Activated CD4-positive, CD25-positive, alpha-beta regulatory T cell treated with anti-CD3 and anti-CD28 coated beads, Interleukin-2, amount 50 U/mL, for 72 hours (primary cell): ENCODE results near the gene ARHGAP29.

ENCODE experiments used
- DNase-seq: peaks from one replicate; pipeline ENCODE4 v3.0.0; 2021

ARHGAP29 gene

DNA sequence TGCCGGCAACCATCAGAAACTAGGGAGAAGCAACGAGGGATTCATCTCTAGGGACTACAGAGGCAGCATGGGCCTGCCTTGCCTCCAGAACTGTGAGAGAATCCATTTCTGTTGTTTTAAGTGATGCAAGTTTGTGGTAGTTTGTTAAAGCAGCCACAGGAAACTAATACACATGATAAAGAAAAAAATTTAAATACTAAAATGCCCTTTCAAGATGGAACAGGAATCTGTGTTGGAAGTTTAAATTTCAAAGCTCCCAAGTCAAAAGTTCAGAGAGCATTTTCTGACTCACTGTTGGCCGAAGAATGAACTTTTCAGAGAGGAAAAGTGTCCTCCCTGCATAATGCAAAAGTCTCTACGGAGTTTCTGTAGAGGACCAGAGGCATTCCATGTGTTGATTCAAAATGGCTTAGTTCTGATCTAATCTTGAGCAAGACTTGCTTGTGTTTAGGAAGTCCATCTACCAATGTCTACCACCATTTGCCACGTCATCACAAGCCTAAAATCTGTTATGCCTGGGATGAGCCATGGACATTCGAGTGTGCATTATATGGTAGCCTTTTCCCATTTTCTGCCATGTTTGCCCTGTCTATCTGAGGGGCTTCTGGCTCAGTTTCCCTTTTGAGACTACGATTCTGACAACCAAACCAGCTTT, 22.4 kb upstream of the ARHGAP29 start:
- DNase-seq = no peak

DNA sequence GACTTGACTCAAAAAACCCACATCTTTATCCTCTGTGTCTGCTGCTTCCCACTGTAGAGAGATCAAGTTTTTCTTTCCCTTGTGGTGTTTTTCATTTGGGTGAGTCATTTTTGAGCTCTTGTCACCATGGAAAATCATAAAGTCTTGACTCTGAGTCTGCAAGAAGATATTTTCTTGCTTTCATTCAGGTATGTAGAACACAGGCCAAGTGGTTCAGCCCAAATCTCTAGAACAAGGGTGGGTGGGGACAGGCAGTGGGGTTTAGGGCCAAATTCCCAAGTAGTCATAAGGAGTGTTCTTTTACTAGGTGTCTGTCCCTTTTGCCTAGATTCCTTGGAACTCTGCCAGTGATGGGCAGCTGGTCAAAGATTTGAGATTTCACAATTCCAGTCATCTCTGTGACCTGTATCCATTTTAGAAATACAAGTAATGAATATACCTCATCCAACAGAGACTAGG, 21.5 kb upstream of the ARHGAP29 start:
- no peak for DNase-seq

DNA sequence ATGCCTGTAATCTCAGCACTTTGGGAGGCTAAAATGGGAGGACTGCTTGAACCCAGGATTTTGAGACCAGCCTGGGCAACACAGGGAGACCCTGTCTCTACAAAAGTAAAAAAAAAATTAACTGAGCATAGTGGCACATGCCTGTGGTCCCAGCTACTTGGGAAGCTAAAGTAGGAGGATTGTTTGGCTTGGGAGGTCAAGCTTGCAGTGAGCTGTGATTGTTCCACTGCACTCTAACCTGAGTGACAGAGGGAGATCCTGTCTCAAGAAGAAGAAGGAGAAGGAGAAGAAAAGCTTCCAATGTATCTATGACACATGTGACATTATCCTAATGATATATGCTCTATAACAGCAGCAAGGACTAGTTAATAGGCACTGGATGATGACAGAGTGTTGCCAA, 20.1 kb upstream of the ARHGAP29 start:
- DNase-seq = no peak

DNA sequence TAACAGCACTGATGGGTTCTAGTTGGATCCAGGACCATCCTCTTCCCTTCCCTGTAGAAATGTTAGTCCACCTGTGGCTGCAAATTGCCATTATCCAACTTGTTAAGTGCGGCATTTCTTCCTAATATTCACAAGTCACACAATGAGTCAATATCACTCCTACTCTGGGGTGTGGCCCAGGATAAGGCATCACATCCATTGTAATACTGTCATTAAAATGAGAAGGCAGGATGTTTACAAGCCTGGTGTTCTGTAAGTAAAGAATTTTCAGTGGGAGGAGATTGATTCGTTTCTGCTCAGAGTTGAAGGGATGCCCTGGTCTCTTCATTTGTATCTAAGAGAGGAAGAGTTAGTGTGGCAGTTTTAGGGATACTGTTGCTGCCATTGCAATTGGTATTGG, 18.1 kb upstream of the ARHGAP29 start:
- no peak for DNase-seq

DNA sequence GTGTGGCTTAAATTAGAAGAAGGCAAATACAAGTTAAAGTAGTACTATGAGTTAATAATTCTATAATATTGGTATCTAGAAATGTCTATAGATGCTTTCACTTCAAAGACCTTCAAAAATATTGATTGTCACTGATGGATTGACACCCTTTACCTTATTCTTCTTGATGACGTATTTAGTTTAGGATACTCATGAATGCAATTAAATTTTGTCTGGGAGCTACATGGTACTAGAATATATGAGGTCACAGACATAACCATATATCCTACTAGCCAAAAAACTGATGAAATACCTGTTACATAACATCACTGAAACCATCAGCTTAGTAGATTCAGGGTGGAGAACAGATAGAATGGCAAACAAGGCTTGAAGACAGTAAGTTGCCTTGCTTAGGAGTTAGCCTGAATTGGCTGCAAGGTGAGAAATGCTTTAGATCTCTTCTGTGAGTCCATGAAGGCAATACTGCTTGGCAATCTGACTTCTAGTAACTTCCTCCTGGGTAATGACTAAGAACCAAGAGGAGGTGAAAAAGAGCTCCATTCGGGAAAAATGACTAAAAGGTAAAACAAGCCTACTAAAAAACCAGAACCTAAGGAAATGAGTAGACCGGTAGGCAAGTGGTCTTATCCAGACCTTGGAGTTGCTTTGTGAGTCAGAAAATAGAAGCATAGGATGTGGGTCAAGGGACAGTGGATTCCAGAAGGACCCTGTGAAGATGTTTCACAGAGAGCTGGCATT, 16.9 kb upstream of the ARHGAP29 start:
- no peak for DNase-seq

DNA sequence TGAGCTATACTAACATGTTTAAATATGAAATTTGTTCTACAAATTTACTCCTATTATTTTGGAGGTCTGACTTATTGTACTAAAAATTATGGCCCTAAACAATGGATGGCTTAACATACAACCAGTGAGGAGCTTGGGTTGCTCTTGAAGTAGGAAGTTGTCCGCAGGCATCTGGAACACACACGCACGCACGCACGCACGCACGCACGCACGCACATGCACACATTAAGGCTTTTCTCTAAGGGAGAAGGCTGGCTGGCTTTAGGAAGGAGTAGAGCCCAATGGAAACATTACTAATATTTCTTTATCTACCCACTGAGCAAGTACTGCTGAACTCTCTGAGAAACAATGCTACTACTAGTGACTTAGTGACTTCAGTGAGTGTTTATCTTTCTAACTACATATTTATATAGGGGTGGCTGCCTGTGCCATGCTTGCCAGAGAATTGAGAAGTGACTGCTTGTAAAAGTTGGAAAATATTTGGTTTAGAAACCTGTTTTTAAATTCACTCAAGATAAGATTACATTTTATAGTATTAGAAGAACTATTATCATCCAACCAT, 16.2 kb upstream of the ARHGAP29 start:
- DNase-seq = no peak

DNA sequence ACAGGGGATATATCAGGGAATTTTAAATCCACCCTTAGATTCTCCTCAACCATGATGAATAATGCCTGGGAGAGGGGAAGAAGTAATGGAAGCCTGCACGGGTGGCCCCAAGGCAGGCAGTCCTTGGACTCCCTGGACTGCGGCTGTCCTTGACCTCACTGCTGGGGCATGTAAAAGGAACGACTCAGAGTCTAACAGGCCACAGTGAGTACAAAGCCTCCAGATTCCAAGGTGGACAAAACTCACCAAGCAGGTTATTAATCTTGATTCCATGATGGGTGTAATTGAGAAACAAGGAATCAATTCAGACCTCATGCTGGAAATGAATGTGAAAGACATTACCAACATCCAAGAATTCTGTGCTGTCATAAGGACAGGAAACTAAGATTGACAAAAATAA, 13.0 kb upstream of the ARHGAP29 start:
- no peak for DNase-seq

DNA sequence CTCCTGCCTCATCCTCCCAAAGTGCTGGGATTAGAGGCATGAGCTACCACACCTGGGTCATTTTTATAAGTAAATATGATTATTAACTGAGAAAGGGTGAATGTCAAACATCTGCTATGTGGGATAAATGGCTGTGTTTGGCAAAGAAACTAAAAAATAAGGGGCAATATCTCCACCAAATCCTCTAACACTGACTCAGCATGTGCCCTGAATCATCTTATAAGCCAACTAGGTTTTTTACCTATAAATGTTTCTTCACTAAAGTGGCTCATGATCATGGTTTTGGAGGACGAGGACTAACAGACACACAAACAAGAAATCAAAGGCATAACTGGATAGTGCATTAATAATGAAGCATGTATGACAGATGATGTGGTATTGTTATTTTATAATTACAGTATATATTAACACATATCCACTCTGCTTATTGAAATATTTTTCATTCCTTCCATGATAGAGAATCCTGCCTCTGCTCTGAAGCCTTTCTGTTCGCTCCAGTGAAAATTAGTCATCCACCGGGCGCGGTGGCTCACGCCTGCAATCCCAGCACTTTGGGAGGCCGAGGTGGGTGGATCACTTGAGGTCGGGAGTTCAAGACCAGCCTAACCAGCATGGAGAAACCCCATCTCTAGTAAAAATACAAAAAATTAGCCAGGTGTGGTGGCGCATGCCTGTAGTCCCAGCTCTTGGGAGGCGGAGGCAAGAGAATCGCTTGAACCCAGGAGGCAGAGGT, 11.7 kb upstream of the ARHGAP29 start:
- no peak for DNase-seq

DNA sequence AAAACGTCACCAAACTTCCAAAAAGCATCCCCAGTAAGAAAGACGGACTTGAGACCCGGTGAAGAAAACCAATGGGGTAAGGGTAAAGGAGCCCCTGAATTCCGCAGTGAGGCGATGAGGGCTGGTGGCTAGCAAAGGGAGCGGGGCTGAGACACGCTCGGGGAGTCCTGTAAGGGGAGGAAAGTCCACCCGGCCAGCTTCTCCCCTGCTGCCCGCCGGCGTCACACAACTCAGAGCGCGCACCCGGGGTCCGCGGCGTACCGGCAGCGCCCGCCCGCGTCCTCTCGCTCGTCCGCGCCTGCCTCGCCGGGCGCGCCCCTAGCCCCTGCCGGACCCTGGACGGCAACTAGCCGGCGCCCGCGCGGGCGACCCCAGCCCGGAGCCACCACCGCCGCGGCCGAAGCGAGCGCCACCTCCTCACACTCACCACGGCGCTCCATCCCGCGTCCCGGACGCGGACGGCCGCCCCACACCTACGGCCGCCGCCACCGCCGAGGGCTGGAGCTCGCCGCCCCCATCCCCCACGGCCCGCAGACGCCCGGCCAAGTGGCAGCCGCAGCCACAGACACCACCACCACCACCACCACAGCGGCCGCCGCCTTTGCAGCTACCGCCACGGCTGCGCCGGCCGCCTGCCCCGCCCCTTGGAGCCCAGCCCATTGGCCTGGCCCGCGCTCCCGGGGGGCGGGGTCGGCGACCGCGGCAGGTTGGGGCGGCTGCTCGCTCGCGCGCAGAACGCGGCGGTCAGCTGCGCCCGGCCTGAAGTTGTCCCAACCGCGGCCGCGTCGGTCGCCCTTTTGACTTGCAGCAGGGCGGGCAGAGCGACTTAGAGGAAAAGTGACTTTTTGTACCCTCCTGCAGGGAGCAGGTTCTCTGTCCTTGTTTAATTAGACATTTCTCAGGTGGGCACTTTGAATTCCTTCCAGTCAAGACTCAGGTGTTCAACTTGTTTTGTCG, 10.0 kb upstream of the ARHGAP29 start:
- DNase-seq = peak; percentile 47

DNA sequence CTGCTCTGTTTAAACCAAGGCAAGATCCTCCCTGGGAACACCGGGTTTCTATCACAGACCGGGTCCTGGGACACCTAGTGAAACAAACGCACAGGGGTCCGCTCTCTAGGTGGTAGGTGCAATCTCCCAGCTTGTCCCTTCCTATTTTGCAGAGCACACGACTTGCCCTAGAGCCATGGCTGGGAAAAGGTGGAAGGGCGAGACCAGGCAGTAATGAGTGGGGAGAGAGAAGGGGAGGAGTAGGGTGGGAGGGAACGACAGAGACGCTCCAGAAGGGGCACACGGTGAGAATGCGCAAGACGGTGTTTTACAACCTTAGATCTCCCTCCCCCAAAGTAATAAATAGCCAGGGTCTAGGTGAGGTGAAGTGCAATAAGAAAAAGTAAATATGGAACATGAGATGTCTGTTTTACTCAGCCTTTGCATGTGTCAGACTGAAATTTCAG, 9.3 kb upstream of the ARHGAP29 start:
- DNase-seq = no peak

DNA sequence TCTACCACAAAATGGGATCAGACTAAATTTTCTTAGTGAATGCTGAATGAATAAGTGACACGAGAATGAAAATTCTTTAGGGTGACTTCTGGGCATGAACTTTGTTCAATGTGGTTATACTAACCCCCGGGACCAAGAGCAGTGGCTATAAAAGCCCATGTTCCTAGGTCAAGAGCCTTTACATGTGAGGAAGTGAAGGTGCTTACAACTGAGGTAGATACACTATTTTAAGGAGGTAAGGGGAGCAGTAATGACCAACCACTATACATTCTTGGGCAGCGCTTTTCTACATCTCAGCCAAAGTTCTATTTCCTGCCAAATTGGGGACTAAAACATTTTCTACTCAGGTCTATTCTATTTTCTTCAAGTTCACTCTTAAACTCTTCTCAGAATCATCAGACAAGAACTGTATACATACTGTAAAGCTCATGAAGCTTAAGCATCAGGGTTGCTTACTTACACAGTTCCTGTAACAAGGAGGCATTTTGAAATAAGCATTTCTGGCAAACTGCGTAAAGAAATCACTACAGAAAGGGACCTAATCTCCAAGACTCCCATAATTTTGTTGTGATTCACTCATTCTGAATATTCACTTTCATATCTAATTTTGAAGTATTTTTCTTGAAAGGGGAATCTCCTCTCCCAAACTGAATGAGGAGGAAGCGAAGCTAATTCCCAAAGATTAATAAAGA, 8.5 kb upstream of the ARHGAP29 start:
- no peak for DNase-seq

DNA sequence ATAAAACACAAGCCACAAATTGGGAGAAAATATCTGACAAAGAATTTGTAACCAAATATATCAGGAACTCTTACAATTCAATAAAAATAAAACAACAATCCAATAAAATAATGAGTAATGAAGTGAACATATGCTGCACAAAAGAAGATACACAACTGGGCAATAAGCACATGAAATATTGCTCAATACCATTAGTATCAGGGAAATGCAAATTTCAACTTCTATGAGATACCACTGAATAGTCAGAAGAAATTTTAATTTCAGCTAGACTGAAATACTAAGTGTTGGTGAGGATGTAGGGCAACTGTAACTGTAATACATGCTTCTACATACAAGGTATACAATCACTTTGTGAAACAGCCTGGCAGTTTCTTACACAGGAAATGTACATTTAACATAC, 7.4 kb upstream of the ARHGAP29 start:
- DNase-seq = no peak

DNA sequence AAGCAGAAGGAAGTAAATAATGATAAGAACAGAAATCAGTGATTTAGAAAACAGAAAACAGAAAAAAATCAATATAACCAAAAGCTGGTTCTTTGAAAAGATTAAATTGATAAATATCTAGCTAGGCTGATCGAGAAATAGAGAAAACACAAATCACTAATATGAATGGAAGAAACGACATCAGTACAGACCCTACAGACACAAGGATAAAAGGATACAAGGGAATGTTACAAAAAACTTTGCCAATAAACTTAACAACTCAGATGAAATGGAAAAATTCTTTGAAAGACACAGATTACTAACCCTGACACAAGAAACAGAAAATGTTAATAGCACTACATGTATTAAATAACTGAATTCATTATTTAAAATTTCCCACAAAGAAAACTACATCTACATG, 6.3 kb upstream of the ARHGAP29 start:
- no peak for DNase-seq

DNA sequence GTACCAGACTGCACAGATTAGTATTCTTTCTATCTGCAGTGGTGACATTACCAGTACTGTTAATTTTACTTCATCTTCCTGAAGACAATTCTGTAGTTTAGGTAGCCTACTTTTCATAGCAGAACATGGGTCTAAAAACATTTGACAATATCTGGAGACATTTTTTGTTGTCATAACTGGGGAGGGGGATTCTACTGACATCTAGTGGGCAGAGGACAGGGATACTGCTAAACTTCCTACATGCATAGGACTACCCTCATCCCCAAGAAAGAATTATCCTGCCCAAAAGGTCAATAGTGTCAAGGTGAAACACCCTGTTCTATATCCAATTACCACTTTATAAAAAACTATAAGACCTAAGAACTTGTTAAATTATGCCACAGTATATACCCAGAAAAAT, 3.4 kb upstream of the ARHGAP29 start:
- DNase-seq = no peak

DNA sequence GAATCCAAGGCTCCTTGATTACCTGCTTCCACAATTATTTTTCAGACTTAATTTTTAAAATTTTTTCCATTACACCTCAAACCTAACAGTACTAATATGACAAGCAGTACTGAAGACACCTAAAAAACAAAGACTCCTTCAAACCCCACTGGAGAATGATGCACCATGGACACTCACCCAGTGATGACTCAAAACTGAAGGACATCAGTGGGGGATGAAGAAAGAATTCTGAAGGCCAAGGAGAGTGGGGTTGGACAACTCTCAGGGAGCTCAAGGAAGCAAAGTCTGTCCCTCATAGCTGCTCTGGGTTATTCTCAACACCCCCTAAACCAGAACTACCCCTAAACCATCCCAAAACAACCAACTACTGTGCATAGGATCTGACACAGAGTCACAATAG, 2.4 kb upstream of the ARHGAP29 start:
- DNase-seq = no peak

DNA sequence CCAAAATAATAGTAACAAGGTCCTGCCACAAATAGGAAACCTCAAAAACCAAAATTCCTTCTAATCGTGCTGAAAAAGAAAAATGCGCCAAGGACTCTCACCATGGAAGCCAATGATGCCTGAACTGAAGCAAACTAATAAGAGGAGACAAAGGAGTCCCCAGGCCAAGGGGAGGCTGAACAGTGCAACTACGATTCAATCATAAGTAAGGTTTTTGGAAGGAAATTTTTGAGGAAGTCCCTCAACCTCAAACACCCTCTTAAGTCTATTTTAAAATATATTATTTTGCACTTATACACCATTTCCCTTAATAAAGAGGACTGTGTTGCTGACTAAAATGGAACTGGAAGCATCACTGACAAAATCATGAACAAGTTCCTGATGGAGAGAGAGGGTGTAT, 1.7 kb upstream of the ARHGAP29 start:
- no peak for DNase-seq

DNA sequence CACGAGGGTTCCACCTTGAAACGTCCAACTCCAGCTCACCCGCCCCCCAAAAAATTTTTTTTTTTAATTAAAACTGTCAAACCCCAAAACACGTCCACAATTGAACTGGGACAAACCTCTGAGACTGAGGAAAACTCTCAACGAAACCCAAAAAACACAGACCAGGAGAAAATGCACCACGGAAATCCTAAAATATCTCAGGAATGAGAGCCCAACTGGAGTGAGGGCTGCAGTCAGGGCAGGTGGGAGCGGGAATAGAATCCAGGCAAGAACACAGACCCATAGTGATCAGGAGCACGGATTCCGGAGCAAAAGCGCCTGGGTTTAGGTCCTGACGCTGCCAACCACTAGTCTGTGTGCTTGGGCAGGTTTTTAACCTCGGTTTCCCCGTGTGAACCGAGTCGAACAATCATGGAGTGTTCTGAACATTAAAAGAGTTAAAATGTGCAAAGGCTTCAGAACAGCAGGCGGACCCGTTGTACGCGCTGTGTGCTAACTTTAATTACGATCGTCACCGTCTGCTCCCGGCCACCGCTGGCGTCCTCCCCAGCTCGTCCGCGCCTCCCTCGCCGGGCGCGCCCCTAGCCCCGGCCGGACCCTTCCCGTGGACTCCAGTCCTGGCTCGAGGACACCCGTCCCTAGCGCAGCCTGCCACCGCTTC, 624 bp downstream of the ARHGAP29 start:
- no peak for DNase-seq

DNA sequence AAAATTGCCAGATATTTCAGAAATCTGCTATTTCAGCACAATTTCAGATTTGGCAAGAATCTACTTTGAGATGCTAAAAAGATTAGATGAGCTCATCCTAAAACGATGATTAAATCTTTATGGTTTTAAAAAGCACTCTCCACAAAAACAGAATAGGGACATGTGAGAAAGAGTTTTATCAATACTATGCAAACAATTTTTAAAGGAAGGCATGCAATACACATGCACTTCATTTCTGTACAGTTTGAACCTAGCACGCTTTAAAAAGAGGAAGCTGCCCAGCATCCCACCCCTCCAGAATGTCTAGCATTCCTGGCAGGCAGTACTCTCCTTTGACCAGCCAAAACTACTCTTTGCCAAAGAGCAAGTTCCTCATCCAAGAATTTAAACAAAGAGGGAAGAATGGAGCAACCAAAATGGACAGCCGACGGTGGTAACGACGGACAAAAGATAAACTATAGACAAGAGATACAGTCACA, 1.3 kb downstream of the ARHGAP29 start:
- no peak for DNase-seq

DNA sequence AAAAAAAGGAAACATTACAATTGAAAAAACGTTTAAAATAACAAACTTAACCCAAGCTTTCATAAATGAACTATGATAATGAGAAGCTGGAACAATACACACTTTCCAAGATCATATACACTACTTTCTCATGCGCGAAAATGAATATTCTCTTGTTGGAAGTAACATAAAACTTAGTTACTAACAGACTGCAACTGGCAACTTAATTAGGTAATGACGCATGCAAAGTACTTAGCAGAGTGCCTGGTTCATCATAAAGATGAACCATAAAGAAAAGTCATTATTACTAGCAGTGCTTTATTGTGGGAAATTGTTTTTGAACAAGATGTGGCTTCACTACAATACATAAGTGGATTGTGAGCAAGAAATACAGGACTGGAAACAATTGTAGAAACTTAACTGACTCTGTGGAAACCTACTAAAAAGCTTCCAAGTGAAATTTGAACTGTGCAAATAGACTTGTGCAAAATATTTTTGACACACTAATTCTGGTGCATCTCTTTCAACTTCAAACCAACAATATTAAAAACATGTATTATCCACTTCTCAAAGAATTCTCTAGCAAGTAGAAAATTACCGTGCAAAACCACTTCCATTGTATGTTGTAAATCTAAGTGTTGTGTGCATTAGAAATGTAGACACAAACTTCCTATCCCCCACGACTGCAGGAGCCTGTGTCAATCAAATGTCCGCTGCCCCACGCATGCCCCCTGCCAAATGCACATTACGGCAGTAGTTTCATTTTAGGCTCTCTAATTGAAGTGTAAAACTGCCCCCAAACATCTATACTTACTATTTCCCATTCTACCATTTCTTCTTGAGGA, 2.0 kb downstream of the ARHGAP29 start:
- no peak for DNase-seq

DNA sequence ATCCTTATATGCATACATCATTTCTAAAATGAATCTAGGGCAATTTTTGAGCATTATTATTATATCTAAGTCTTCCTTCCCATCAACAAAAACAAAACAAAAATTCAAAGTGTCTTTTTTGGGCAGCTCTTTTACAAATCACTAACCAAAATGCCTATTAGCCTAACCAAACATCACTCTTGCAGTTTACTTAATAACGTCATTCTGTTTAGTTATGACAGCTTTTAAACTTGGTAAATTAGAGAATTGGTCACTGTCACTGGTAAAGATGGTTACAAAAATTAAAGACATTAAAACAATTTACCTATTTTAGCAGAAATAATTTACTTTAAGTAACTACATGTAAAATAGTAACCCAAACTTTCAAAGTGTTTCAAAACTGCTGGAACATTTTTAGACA, 2.8 kb downstream of the ARHGAP29 start:
- DNase-seq = no peak
